ENCODE data around the gene CERS6. TPM values are rescaled to one million over a fixed set of nuclear protein-coding genes. Genes with fewer than 3 reads are reported as not detected.

Gene CERS6
- total and polyA plus RNA-seq, 2 of the 8 experiments (the other 6 are each of a cell fraction or from before 2014, with no cell fraction given) = 6.8 to 28.2 TPM

DNA sequence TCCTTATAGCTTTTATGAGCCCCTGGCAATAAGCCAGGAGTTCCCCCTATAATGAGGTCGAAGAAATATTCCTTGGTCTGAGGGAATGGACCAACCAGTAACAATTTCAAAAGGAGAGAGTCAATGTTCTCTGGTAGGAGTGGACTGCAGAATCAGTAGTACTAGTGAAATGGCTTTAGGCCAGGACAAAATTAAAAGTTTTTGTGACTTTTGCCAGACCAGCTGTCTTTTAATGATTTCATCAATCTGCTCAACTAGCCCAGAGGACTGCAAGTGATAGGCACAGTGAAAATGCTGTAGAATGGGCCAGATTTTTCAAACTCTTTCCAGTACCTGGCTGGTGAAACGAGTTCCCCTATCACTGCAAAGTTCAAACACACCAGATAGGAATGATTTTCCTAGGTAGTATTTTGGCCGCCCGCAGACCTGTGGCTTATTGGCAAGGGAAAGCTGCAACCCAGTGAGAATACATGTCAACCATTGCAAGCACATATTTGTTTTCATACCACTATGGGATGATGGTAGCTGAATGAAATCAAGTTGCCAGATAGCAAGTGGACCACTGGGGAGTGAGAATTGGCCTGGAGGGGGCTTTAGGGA is 45.5 kb downstream of the CERS6 start:
- no peak for DNase-seq (ENCODE audit: low read depth in 1 of 2, low spot score in 2 of 2)
- no peak overlapping the region for H4K5ac ChIP-seq (ENCODE audit: insufficient read length, low read depth, low read length)
- POLR2A ChIA-PET (ENCODE audit: partially characterized antibody) = no interaction called here
- no peak for TF ChIP-seq KDM1A (IDR thresholded peaks at IDR 0.05; ENCODE audit: borderline replicate concordance, low read length)
- TF ChIP-seq SUZ12 (IDR thresholded peaks at IDR 0.05; ENCODE audit: low read length) = no peak
- TF ChIP-seq CBX5 (IDR thresholded peaks at IDR 0.05; ENCODE audit: low read depth, low read length) = no peak
- no peak for TF ChIP-seq TAF1 (IDR thresholded peaks at IDR 0.05; ENCODE audit: low read depth, low read length)
- TF ChIP-seq POU5F1 (IDR thresholded peaks at IDR 0.05; ENCODE audit: low read depth, low read length) = no peak

More for the DNA sequence above, 45.5 kb downstream of the CERS6 start:
- Histone ChIP-seq H4K91ac (replicated peaks; ENCODE audit: insufficient read length, low read length) (no peak overlapping the region), H2BK12ac (ENCODE audit: low read depth, low read length) (no peak overlapping the region), H3K18ac (ENCODE audit: extremely low read depth, low read length) (no peak overlapping the region), H4K8ac (ENCODE audit: extremely low read depth, insufficient read depth, low read length) (no peak overlapping the region), H2BK120ac (replicated peaks; ENCODE audit: low read depth, low read length) (no peak overlapping the region), H2AFZ (ENCODE audit: low read length) (no peak overlapping the region), H3K36me3 (ENCODE audit: control insufficient read depth in 2 of 4, insufficient read depth in 4 of 4, low read length in 3 of 4) (peaks cover 0 to 3% (median 0%) of the 10 kb centered on the region in 4 experiments; a peak in 1 of 8 replicates), H3K79me2 (ENCODE audit: control insufficient read depth in 1 of 2, insufficient read depth in 2 of 2, low read length in 2 of 2) (peaks cover 0 to 72% of the 10 kb centered on the region in 2 experiments; a peak in 3 of 4 replicates), H3K27ac (ENCODE audit: low read depth, low read length) (no peak overlapping the region), H3K56ac (replicated peaks; ENCODE audit: insufficient read length, low read depth, low read length) (no peak overlapping the region), H2BK20ac (ENCODE audit: low read length) (no peak overlapping the region), H3K27me3 (replicated peaks in 1 of 4; ENCODE audit: control insufficient read depth in 3 of 4, extremely low read depth in 1 of 4, insufficient read depth in 3 of 4, low read length in 3 of 4) (no peaks in the 10 kb centered on the region), H3K4me2 (ENCODE audit: insufficient read depth in 1 of 2, low read depth in 2 of 2, low read length in 2 of 2) (no peak overlapping the region), H3K9ac (replicated peaks in 1 of 4; ENCODE audit: extremely low read depth in 1 of 4, low read depth in 3 of 4, low read length in 3 of 4) (no peak overlapping the region), H3K23ac (ENCODE audit: insufficient read length) (no peak overlapping the region), H3K4me1 (replicated peaks in 1 of 4; ENCODE audit: control insufficient read depth in 3 of 4, insufficient read depth in 4 of 4, low read length in 3 of 4) (peaks cover 0 to 3% (median 0%) of the 10 kb centered on the region in 4 experiments; a peak in 1 of 7 replicates), H3K4me3 (ENCODE audit: extremely low read depth in 1 of 4, insufficient read depth in 2 of 4, low read depth in 3 of 4, low read length in 4 of 4) (no peak overlapping the region), H3K14ac (ENCODE audit: insufficient read length) (no peak overlapping the region), H2BK15ac (ENCODE audit: low read length) (no peak overlapping the region), H2AK5ac (ENCODE audit: low read depth, low read length) (no peak overlapping the region), H3K79me1 (ENCODE audit: low read depth, low read length) (peaks cover 11% of the 10 kb centered on the region; the same call in 1 of the 2 replicates), H3K4ac (replicated peaks; ENCODE audit: insufficient read length, low read depth, low read length) (no peak overlapping the region), H4K20me1 (replicated peaks in 1 of 2; ENCODE audit: control insufficient read depth in 1 of 2, insufficient read depth in 2 of 2, low read length in 2 of 2) (no peaks in the 10 kb centered on the region), H2BK5ac (ENCODE audit: low read depth, low read length) (no peak overlapping the region), H3K9me3 (ENCODE audit: insufficient read depth in 2 of 2, low read depth in 1 of 2, low read length in 1 of 2) (no peaks in the 10 kb centered on the region), H3K23me2 (ENCODE audit: low read depth, low read length) (no peaks in the 10 kb centered on the region; the same call in 1 of the 2 replicates)
- FAIRE-seq = no peak
- WGBS, 2 experiments (ENCODE audit: extremely low coverage in 1 of 2, insufficient coverage in 1 of 2, insufficient read length in 1 of 2, insufficient replicate concordance in 2 of 2, low coverage in 1 of 2, low lambda C conversion rate in 2 of 2, missing lambda C conversion rate in 1 of 2) = 86% methylated on average over 4 of the region's 4 CpGs; no CpG with 5 or more reads in 1 of the 2 experiments
- CTCF ChIA-PET (ENCODE audit: partially characterized antibody) = interaction anchor here (1.0 to 1.4 kb wide), 2 partner anchors 153 to 186 kb away, joined by 3 read pairs; no protein-coding TSS in a partner anchor
